ENCODE measurements around the gene TLR10.
"Not testable (repeated sequence)": the region's sequence is repeated elsewhere in the genome, so short reads cannot be mapped to it uniquely, and the experiment has no call there.

- not testable (repeated sequence) for TF ChIP-seq CTCF, POLR2A, EP300 (IDR thresholded peaks at IDR 0.05)
Observed at GRCh38 chr4:38807462-38807861, 24.7 kb upstream of the TLR10 start.

All from ovary (tissue), 3 donors.